GM10847 (cell line): ENCODE data around the gene OR8K3.

ENCODE experiments used
- POLR2A ChIP-seq: IDR thresholded peaks from 2 replicates; pipeline ENCODE4 v1.6.1; 2011; ENCODE audit not compliant: insufficient read length; ENCODE audit errors: extremely low read depth

Gene OR8K3

GRCh38 chr11:56314844-56315243 lies at the start of gene OR8K3:
Gene OR8K3, plus strand, starts transcription at chr11:56315144. Its CDS starts 3,163 bp downstream, at chr11:56318307.
- TF ChIP-seq POLR2A, result no peak

GRCh38 chr11:56271092-56271491 lies 43.9 kb upstream of the OR8K3 start:
- TF ChIP-seq POLR2A, result no peak

- no peak for TF ChIP-seq POLR2A
Observed at GRCh38 chr11:56273854-56274253, 41.1 kb upstream of the OR8K3 start, which contains the start of gene OR5T1. Gene OR5T1, plus strand, starts transcription at chr11:56274154. Its CDS starts 1,485 bp downstream, at chr11:56275639.

- TF ChIP-seq POLR2A, result no peak
Observed at GRCh38 chr11:56292154-56292553, 22.8 kb upstream of the OR8K3 start, which contains the start of gene OR8H1. Gene OR8H1, minus strand, starts transcription at chr11:56292254. Its CDS starts 1,192 bp downstream, at chr11:56291062.

GRCh38 chr11:56296898-56297297 lies 18.0 kb upstream of the OR8K3 start:
- no peak for TF ChIP-seq POLR2A

- no peak for TF ChIP-seq POLR2A
Observed at GRCh38 chr11:56307836-56308235, 7.1 kb upstream of the OR8K3 start.

- no peak for TF ChIP-seq POLR2A
Observed at GRCh38 chr11:56331861-56332491, 17.0 kb downstream of the OR8K3 start.

- no peak for TF ChIP-seq POLR2A
Observed at GRCh38 chr11:56333156-56333555, 18.2 kb downstream of the OR8K3 start.

GRCh38 chr11:56340289-56340688 lies 25.3 kb downstream of the OR8K3 start:
- no peak for TF ChIP-seq POLR2A

- no peak for TF ChIP-seq POLR2A
Observed at GRCh38 chr11:56345739-56346138, 30.8 kb downstream of the OR8K3 start, which contains the start of gene OR8K1. Gene OR8K1, plus strand, starts transcription at chr11:56346039. Its CDS starts 0 bp downstream, at chr11:56346039.

- TF ChIP-seq POLR2A, result no peak
Observed at GRCh38 chr11:56353991-56354390, 39.0 kb downstream of the OR8K3 start, which contains the start of gene OR8J1. Gene OR8J1, plus strand, starts transcription at chr11:56354291. Its CDS starts 5,956 bp downstream, at chr11:56360247.
